Tibial nerve (tissue), 3 donors: ENCODE data around the gene AFF3.

ENCODE experiments used
- POLR2A ChIP-seq, 2 donors: fragments of 450-650 bp; IDR thresholded peaks; one replicate each; pipeline ENCODE4 v1.6.1; 2017; ENCODE audit warnings: antibody characterized with exemption in 2 of 2, mild to moderate bottlenecking in 2 of 2, moderate library complexity in 2 of 2
- TF ChIP-seq, protein P1 (sequence below), 5 experiments: fragments of 200-600 bp in 3 of 5; fragments of 450-650 bp in 2 of 5; sonication (generic) in 3 of 5; IDR thresholded peaks; one replicate each; pipeline ENCODE4 v1.5.1; 2016 to 2019; ENCODE audit warnings: antibody characterized with exemption in 5 of 5, mild to moderate bottlenecking in 3 of 5, moderate library complexity in 2 of 5

DNA sequence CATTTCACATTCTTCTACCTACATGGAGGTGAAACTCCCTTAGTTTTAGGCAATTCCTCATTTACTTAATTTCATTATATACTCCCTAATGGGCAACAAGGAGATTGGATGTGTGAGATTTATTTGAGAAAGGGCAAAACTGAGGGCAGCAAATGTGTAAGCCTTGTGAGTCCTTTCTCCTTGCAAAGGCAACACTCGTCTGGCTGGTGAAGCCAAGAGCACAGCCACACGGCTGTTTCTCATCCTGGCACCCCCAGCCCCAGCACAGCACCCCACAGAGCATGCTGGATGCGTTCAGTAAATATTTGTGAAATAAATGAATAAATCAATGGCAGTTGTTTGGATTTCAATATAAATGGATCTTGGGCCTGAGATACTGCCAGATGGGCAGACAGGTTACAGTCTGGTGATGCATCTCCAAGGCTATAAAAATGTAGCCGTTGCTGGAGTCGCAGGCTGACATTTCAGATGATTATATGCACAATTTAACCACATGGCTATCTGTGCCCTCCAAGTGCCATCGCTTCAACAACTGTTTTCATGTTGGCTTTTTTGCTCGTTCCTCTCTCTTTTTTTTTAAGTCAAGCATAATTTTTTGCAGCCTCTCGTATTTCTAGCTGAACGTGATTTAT, 498.5 kb downstream of the AFF3 start:
- TF ChIP-seq POLR2A (IDR thresholded peaks at IDR 0.05) = no peak
- TF ChIP-seq, protein P1, sequence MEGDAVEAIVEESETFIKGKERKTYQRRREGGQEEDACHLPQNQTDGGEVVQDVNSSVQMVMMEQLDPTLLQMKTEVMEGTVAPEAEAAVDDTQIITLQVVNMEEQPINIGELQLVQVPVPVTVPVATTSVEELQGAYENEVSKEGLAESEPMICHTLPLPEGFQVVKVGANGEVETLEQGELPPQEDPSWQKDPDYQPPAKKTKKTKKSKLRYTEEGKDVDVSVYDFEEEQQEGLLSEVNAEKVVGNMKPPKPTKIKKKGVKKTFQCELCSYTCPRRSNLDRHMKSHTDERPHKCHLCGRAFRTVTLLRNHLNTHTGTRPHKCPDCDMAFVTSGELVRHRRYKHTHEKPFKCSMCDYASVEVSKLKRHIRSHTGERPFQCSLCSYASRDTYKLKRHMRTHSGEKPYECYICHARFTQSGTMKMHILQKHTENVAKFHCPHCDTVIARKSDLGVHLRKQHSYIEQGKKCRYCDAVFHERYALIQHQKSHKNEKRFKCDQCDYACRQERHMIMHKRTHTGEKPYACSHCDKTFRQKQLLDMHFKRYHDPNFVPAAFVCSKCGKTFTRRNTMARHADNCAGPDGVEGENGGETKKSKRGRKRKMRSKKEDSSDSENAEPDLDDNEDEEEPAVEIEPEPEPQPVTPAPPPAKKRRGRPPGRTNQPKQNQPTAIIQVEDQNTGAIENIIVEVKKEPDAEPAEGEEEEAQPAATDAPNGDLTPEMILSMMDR (IDR thresholded peaks at IDR 0.05) = no peak
